ENCODE measurements around the gene FRMD1. TPM values are rescaled to one million over a fixed set of nuclear protein-coding genes. Genes with fewer than 3 reads are reported as not detected.

Gene FRMD1
- total RNA-seq, 1 experiment from 2014 or later: 0.57 TPM

- TF ChIP-seq PREB (CRISPR knock-in tag; IDR thresholded peaks at IDR 0.05; ENCODE audit: borderline replicate concordance) (no peak), ZNF512 (CRISPR knock-in tag; IDR thresholded peaks at IDR 0.05; ENCODE audit: borderline replicate concordance) (no peak), NR3C1 (CRISPR knock-in tag; conservative IDR thresholded peaks at IDR 0.05; ENCODE audit: low read depth) (no peak), IRF2 (CRISPR knock-in tag; IDR thresholded peaks at IDR 0.05; ENCODE audit: borderline replicate concordance, low read depth) (no peak), ZBTB21 (CRISPR knock-in tag; IDR thresholded peaks at IDR 0.05; ENCODE audit: borderline replicate concordance) (no peak), SMAD4 (CRISPR knock-in tag; IDR thresholded peaks at IDR 0.05) (no peak), E2F5 (CRISPR knock-in tag; IDR thresholded peaks at IDR 0.05) (no peak), ZNF423 (CRISPR knock-in tag; IDR thresholded peaks at IDR 0.05) (no peak), RORB (CRISPR knock-in tag; IDR thresholded peaks at IDR 0.05) (no peak), TP53 (CRISPR knock-in tag; IDR thresholded peaks at IDR 0.05) (no peak), ZNF532 (CRISPR knock-in tag; IDR thresholded peaks at IDR 0.05; ENCODE audit: borderline replicate concordance) (no peak), ZSCAN18 (CRISPR knock-in tag; IDR thresholded peaks at IDR 0.05) (no peak)
Measured at GRCh38 chr6:168039301-168039700, 39.7 kb downstream of the FRMD1 start (continued).

- Mint-ChIP-seq H3K4me3 (no peak overlapping the region), H3K4me1 (peaks cover 19% of the 10 kb centered on the region), H3K27me3 (ENCODE audit: low read depth) (peaks cover 21% of the 10 kb centered on the region), H3K9me3 (peaks cover 39% of the 10 kb centered on the region), H3K27ac (no peak overlapping the region), H3K36me3 (peaks cover 44% of the 10 kb centered on the region)
- no peak for ATAC-seq
- ChIA-PET POLR2A (no interaction called here), CTCF (no interaction called here)
- TF ChIP-seq SMAD4 (CRISPR knock-in tag; IDR thresholded peaks at IDR 0.05) (no peak), FOXP4 (CRISPR knock-in tag; IDR thresholded peaks at IDR 0.05) (no peak), TCF7 (CRISPR knock-in tag; IDR thresholded peaks at IDR 0.05; ENCODE audit: low read depth) (no peak), NFE2L1 (CRISPR knock-in tag; IDR thresholded peaks at IDR 0.05) (no peak), ZNF317 (CRISPR knock-in tag; IDR thresholded peaks at IDR 0.05; ENCODE audit: borderline replicate concordance, low read depth) (no peak), IRF1 (CRISPR knock-in tag; IDR thresholded peaks at IDR 0.05) (no peak), HMGXB4 (CRISPR knock-in tag; IDR thresholded peaks at IDR 0.05) (no peak), E2F4 (CRISPR knock-in tag; IDR thresholded peaks at IDR 0.05; ENCODE audit: borderline replicate concordance, low read depth) (no peak)
- no peak for DNase-seq (ENCODE audit: low spot score)
Measured at GRCh38 chr6:168038576-168039140, 40.4 kb downstream of the FRMD1 start.
